ENCODE data around the gene SHANK1.

SHANK1 gene

GRCh38 chr19:50725911-50726230 lies 6.3 kb upstream of the SHANK1 start:
- FAIRE-seq = no peak

DNA sequence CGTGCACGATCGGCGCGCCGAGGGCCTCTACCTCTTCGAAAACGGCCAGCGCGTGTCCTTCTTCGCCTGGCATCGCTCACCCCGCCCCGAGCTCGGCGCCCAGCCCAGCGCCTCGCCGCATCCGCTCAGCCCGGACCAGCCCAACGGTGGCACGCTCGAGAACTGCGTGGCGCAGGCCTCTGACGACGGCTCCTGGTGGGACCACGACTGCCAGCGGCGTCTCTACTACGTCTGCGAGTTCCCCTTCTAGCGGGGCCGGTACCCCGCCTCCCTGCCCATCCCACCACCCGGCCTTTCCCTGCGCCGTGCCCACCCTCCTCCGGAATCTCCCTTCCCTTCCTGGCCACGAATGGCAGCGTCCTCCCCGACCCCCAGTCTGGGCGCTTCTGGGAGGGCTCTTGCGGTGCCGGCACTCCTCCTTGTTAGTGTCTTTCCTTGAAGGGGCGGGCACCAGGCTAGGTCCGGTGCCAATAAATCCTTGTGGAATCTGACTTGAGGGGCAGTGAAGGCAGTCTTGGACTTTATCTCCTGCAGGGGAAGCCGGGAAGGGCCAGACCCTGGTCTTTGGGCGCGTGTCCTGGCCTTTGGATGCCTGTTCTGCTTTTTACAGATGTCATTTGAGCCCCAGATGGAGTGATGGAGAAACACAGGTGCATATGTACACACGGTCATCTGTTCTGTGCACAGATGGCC lies 5.8 kb upstream of the SHANK1 start:
- FAIRE-seq = no peak

GRCh38 chr19:50724522-50725217 lies 5.1 kb upstream of the SHANK1 start:
- FAIRE-seq = no peak

- FAIRE-seq = no peak
These were observed 4.3 kb upstream of the SHANK1 start for GRCh38 chr19:50723735-50724521.

DNA sequence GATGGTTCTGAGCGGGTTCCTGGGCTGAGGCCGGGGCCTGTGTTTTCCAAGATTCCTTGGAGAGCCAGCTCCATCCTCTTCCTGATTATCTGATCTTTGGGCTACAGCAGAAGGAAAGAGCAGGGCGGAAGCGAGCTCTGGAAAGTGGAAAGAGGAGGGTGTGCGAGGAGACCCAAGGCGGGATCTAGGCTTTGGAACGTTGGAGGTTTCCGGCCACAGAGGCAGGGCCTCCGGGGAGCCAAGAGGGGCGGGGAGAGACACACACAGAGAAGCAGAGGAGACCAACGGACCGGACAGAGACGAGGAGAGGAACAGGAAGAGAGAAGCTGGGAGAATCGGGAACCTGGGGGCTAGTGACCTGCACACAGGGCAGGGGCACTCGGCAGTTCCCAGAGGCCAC lies 3.5 kb upstream of the SHANK1 start, which contains the start of gene CLEC11A:
Gene CLEC11A (plus strand): TSS at position 296 of the 400 bp plus-strand sequence. CDS start 162 bp downstream, outside the sequence.
- FAIRE-seq = no peak

GRCh38 chr19:50722201-50723013 lies 2.8 kb upstream of the SHANK1 start:
- FAIRE-seq = no peak

- FAIRE-seq = no peak
These were observed 2.0 kb upstream of the SHANK1 start for GRCh38 chr19:50721441-50722137.

DNA sequence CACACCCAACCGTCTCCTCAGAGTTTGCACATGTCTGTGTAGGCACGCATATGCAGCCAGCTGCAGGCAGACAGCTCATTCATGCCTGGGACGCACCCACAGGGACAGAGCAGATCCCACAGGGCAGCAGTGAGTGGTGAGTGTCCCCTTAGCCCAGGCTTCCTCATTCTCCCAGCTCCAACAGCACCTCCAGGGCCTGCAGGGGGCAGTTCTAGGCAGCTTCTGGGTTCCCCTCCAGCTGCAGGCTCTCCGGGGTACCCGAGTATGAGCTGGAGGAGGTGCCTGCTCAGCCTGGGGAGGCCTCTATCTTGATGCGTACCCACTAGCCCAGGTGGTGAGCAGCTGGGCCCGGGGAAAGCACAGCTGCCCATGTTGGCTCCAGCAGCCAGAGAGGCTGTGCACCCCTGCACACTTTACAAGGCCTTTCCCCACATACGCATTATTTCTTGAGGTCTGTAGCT lies 1.3 kb upstream of the SHANK1 start:
- no peak for FAIRE-seq

DNA sequence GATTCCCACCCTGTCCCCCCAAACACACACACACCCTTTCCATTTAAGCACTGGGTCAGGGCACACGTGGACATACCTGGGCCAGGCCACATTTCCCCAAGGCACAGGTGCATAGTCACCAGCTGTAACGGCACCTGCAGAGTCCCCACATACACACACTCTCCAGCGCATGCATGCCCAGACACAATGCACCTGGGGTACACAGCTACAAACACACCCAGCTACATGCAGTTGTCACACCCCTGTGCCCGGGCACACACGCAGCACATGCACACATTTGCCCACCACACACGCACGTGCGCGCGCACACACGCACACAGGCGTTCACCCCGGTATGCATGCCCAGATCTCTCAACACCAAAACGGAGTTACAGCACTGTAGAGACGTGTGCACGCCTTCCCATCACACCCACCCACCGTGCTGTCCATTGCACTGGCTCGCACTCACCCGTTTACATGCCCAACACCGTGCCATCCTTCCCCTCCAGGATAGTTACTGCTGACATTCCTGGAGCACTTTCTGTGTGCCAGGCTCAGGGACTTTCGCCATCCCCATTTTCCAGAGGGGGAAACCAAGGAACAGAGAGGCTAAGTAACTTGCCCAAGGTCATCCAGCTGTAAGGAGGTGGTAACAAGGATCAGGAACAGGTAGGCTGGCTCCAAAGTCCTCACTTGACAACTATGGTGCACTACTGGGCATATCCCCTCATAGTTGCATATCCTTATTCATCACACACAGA lies 749 bp upstream of the SHANK1 start:
- FAIRE-seq = no peak

GRCh38 chr19:50719119-50719435 lies 525 bp downstream of the SHANK1 start:
- no peak for FAIRE-seq

DNA sequence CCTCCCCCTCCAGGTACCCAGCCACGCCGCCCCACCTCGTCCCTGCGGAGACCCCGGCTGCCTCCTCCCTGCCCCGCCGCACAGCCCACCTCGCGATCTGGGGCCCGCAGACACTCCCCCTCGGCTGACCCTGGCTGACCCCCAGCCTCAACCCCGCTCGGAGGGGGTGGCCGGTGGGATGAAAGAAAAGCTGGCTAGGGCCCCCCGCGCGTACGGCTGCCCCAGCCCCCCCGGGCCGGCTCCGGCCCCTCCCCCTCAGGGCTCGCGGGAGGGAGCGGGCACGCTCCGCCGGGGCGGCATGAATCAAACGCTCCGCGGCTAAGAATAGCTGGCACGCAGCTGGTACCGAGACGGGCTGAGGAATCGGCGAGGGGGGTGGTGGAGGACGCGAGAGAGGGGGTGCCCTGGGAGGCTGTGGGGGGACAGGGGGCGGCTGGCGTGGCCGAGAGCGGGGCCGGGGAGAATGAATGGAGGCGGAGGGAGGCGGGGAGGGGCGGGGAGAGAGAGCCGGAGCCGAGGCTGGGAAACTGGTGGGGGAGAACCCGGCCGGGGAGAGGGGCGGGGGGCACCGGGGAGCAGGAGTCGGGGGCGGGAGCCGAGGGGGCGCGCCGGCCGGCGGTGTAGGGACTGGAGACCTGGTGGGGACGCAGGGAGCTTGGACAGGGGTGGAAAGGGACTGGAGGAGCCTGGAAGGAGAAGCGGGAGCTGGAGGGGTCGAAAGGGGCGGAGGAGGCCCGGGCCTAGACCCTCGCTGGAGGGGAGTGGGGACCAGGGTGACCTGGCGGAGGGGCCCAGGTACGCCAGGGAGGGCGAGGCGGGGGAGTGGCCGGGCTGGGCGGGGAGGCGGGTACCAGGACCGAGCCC lies 1.1 kb downstream of the SHANK1 start:
- no peak for FAIRE-seq

DNA sequence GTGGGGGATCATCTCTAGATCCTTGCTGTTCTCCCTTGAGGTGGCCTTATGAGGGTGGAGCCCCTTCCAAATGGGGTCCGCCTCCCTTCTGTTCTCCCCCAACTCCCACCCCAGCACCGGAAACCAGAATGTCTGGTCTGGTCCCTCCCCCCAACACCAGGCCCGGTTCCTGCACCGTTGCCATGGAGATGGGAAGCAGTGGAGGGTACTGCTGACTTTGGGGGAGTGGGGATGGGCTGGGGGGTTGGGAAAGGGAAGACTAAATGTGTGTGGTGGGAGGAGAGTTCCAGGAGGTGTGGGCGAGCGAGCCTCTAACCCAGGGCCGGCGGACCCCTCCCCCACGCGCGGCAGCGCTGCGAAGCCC lies 1.7 kb downstream of the SHANK1 start:
- no peak for FAIRE-seq

- FAIRE-seq = no peak
These were observed 2.4 kb downstream of the SHANK1 start for GRCh38 chr19:50717026-50717723.

GRCh38 chr19:50716178-50717025 lies 3.2 kb downstream of the SHANK1 start:
- no peak for FAIRE-seq

GRCh38 chr19:50713556-50714236 lies 5.9 kb downstream of the SHANK1 start:
- no peak for FAIRE-seq

GRCh38 chr19:50712833-50713232 lies 6.8 kb downstream of the SHANK1 start:
- FAIRE-seq = no peak

GRCh38 chr19:50711805-50712204 lies 7.8 kb downstream of the SHANK1 start:
- FAIRE-seq = no peak

GRCh38 chr19:50711196-50711595 lies 8.4 kb downstream of the SHANK1 start:
- no peak for FAIRE-seq
